DOHH2 (cell line): Measurements from ENCODE around the gene ALKBH7.

Experiments used
- H3F3A ChIP-seq: fragments of 200-600 bp; sonication (generic), shearing (Covaris generic); 2 replicates; pipeline ENCODE4 v1.6.0; 2016; ENCODE audit warnings: antibody characterized with exemption, mild to moderate bottlenecking; ENCODE audit not compliant: control insufficient read depth, insufficient read depth
- H3K27ac ChIP-seq: fragments of 200-600 bp; sonication (generic); 2 replicates; pipeline ENCODE4 v1.5.1; 2014; ENCODE audit warnings: low read depth, mild to moderate bottlenecking, low read length, moderate library complexity
- H3K27me3 ChIP-seq: fragments of 200-600 bp; sonication (generic); 2 replicates; pipeline ENCODE4 v1.6.1; 2014; ENCODE audit warnings: mild to moderate bottlenecking, low read length, mixed read lengths; ENCODE audit not compliant: control insufficient read depth
- H3K36me3 ChIP-seq: fragments of 200-600 bp; sonication (generic); 2 replicates; pipeline ENCODE4 v1.6.1; 2014; ENCODE audit warnings: mild to moderate bottlenecking, low read length, moderate library complexity, mixed read lengths; ENCODE audit not compliant: control insufficient read depth
- H3K4me1 ChIP-seq: fragments of 200-600 bp; sonication (generic); 2 replicates; pipeline ENCODE4 v1.6.1; 2014; ENCODE audit warnings: mild to moderate bottlenecking, low read length, mixed read lengths; ENCODE audit not compliant: control insufficient read depth
- H3K4me2 ChIP-seq: fragments of 200-600 bp; sonication (generic); 2 replicates; pipeline ENCODE4 v1.6.0; 2014; ENCODE audit warnings: mild to moderate bottlenecking, low read length, moderate library complexity
- H3K4me3 ChIP-seq: fragments of 200-600 bp; sonication (generic); 2 replicates; pipeline ENCODE4 v1.5.1; 2014; ENCODE audit warnings: mild to moderate bottlenecking, low read length, mixed read lengths
- H3K79me2 ChIP-seq: fragments of 200-600 bp; sonication (generic); 2 replicates; pipeline ENCODE4 v1.6.1; 2014; ENCODE audit warnings: mild to moderate bottlenecking, low read length, mixed read lengths; ENCODE audit not compliant: control insufficient read depth
- H3K9me2 ChIP-seq: fragments of 200-600 bp; sonication (generic); replicated peaks from 2 replicates; pipeline ENCODE4 v1.6.1; 2014; ENCODE audit warnings: mild to moderate bottlenecking, low read length, mixed read lengths; ENCODE audit not compliant: control insufficient read depth
- H3K9me3 ChIP-seq: fragments of 200-600 bp; sonication (generic); 2 replicates; pipeline ENCODE4 v1.6.1; 2014; ENCODE audit warnings: antibody characterized with exemption, low read length, mixed read lengths; ENCODE audit not compliant: control insufficient read depth, insufficient read depth
- H4K20me1 ChIP-seq: fragments of 200-600 bp; sonication (generic); 2 replicates; pipeline ENCODE4 v1.6.0; 2014; ENCODE audit warnings: low read depth, mild to moderate bottlenecking, antibody characterized with exemption, low read length, moderate library complexity; ENCODE audit not compliant: control insufficient read depth, insufficient read depth
- CTCF ChIP-seq: fragments of 200-600 bp; sonication (generic); IDR thresholded peaks from one replicate; pipeline ENCODE4 v1.5.1; 2014; ENCODE audit warnings: antibody characterized with exemption, mild to moderate bottlenecking, low read depth, low read length; ENCODE audit not compliant: poor library complexity, severe bottlenecking
- EZH2phosphoT487 ChIP-seq: fragments of 200-600 bp; sonication (generic); IDR thresholded peaks from 2 replicates; pipeline ENCODE4 v1.6.1; 2017; ENCODE audit warnings: borderline replicate concordance, mild to moderate bottlenecking, antibody characterized with exemption, low read length, moderate library complexity, mixed read lengths

The ALKBH7 gene

GRCh38 chr19:6372594-6373095, at the start of gene ALKBH7:
TSS of gene ALKBH7 (plus strand) at chr19:6372794. CDS start at chr19:6372821, 27 bp downstream.
- peaks cover 17% of the 10 kb centered on the region for H3K36me3 ChIP-seq
- peak within 1 kb of the TSS; percentile 83 for H3K27ac ChIP-seq
- H3F3A ChIP-seq: 0 out of 2 replicates have a peak, but pooled peaks cover 5% of the 10 kb centered on the region
- TF ChIP-seq EZH2phosphoT487: no peak
- H3K9me3 ChIP-seq: no peaks in the 10 kb centered on the region
- H3K79me2 ChIP-seq: no peaks in the 10 kb centered on the region
- peaks cover 13% of the 10 kb centered on the region for H3K4me1 ChIP-seq
- H3K27me3 ChIP-seq: no peaks in the 10 kb centered on the region
- no peaks in the 10 kb centered on the region for H3K9me2 ChIP-seq
- no peaks in the 10 kb centered on the region for H4K20me1 ChIP-seq
- H3K4me2 ChIP-seq: peak within 1 kb of the TSS; percentile 67
- H3K4me3 ChIP-seq: peak within 1 kb of the TSS; percentile 98

- Histone ChIP-seq H3K9me2 (no peaks in the 10 kb centered on the region), H3K9me3 (no peaks in the 10 kb centered on the region), H3K4me1 (no peaks in the 10 kb centered on the region), H3K27ac (no peak overlapping the region), H3K4me3 (no peak overlapping the region), H3K79me2 (no peaks in the 10 kb centered on the region), H3F3A (no peaks in the 10 kb centered on the region), H3K27me3 (no peaks in the 10 kb centered on the region), H3K4me2 (no peak overlapping the region), H3K36me3 (no peaks in the 10 kb centered on the region), H4K20me1 (no peaks in the 10 kb centered on the region)
- no peak for TF ChIP-seq CTCF
- TF ChIP-seq EZH2phosphoT487: no peak
These were observed 47.8 kb upstream of the ALKBH7 start for GRCh38 chr19:6324757-6325156.

GRCh38 chr19:6325614-6326013, 47.0 kb upstream of the ALKBH7 start:
- no peak overlapping the region for H3K4me3 ChIP-seq
- no peaks in the 10 kb centered on the region for H3K79me2 ChIP-seq
- H3K27me3 ChIP-seq: no peaks in the 10 kb centered on the region
- H3F3A ChIP-seq: no peaks in the 10 kb centered on the region
- no peak for TF ChIP-seq EZH2phosphoT487
- TF ChIP-seq CTCF: no peak
- no peak overlapping the region for H3K4me2 ChIP-seq
- H3K9me2 ChIP-seq: no peaks in the 10 kb centered on the region
- H3K27ac ChIP-seq: no peak overlapping the region
- H3K4me1 ChIP-seq: no peaks in the 10 kb centered on the region
- H3K9me3 ChIP-seq: no peaks in the 10 kb centered on the region
- H4K20me1 ChIP-seq: no peaks in the 10 kb centered on the region
- H3K36me3 ChIP-seq: no peaks in the 10 kb centered on the region

DNA sequence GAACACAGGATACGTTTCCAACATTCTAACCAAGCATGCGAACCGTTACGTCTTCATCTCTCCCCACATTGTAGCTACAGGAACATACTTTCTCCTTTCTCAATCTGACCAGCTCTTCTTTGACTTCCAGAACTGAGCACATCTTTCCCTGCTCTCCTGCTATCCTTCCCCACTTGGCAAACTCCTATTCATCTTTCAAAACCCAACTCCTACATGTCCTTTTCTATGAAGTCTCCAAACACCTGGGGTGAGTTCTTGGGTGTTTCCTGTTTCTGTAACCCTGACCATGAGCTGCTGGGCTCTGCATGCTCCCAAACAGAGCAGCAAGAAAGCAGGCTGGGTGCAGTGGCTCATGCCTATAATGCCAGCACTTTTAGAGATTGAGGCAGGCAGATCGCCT, 45.8 kb upstream of the ALKBH7 start:
- Histone ChIP-seq H3K27ac (no peak overlapping the region), H3K4me2 (no peak overlapping the region)
- TF ChIP-seq CTCF: no peak
- TF ChIP-seq EZH2phosphoT487: no peak

More for the DNA sequence above, 45.8 kb upstream of the ALKBH7 start:
- Histone ChIP-seq H3K79me2 (no peaks in the 10 kb centered on the region), H3K9me2 (no peaks in the 10 kb centered on the region), H3K4me1 (no peaks in the 10 kb centered on the region), H3K27me3 (no peaks in the 10 kb centered on the region), H3K36me3 (no peaks in the 10 kb centered on the region), H4K20me1 (no peaks in the 10 kb centered on the region), H3F3A (no peaks in the 10 kb centered on the region), H3K9me3 (no peaks in the 10 kb centered on the region), H3K4me3 (no peak overlapping the region)
